ENCODE measurements around the gene PWWP2B.

Gene PWWP2B

DNA sequence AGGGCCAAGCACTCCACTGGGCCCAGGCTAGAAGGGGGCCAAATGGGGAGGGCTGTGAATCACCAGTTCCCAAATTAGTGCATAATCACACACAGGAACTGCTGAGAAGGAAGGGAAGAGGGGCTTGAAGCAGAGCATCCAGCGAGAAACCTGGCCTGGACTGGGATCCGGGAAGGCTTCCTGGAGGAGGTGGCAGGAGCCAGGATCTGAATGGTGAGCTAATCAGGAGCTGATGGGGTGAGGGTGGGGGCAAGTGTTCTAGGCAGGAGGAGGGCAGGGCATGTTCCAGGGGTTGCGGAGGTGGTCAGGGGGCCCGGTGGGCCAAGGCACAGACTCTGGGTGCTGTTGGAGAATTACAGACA lies 12.6 kb downstream of the PWWP2B start:
- no peaks in the 10 kb centered on the region for H3K27me3 ChIP-seq
- H3K27ac ChIP-seq: no peak overlapping the region
- H3K9me3 ChIP-seq: no peaks in the 10 kb centered on the region
- H3K4me3 ChIP-seq: no peak overlapping the region
- peaks cover 0 to 59% (median 14%) of the 10 kb centered on the region in 4 donors for H3K4me1 ChIP-seq
- no peak for DNase-seq
- intact Hi-C loops (cut with DNase I; ENCODE audit: low total_unique reads): no loop called here
- peaks cover 14 to 24% (median 24%) of the 10 kb centered on the region in 3 donors for H3K36me3 ChIP-seq
- no peak for TF ChIP-seq CTCF (IDR thresholded peaks at IDR 0.05)

DNA sequence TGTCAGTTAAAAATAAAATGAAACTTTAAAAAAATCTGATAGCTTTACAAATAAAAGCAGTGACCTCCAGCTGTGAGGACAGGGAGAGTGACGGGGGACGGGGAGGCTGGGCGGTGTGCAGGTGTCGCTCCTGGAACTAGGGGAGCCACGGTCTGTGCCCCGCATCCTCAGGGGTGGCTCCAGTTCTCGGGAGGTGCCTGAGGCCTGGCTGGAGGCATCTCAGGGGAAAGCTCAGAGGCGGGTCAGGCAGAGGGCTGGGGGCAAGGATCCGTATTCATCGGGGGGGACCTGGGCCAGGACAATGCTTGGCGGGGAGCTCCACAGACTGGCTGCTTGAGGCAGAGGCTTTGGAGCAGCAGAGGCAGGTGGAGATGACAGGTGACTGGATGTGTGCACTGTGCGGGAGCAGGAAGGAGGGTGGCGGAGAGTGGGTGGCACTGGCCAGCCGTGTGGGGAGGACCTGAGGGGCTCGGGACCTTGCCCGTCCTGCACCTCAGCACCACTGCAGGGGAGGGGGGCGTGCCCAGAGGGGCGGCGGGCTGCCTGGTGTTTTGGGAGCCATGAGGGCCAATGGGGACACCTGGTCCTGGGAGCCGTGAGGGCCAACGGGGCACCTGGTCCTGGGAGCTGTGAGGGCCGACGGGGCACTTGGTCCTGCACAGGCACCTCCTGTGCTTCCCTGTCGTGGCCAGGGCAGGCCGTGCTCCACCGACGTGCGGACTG lies 13.2 kb downstream of the PWWP2B start:
- Histone ChIP-seq H3K36me3 (peaks cover 10 to 19% (median 18%) of the 10 kb centered on the region in 3 donors), H3K4me3 (no peak overlapping the region), H3K9me3 (no peaks in the 10 kb centered on the region), H3K4me1 (peaks cover 0 to 59% (median 14%) of the 10 kb centered on the region in 4 donors), H3K27ac (no peak overlapping the region), H3K27me3 (no peaks in the 10 kb centered on the region)
- no peak for DNase-seq
- intact Hi-C loops (cut with DNase I; ENCODE audit: low total_unique reads): no loop called here
- no peak for TF ChIP-seq CTCF (IDR thresholded peaks at IDR 0.05)

GRCh38 chr10:132410779-132411532 lies 14.0 kb downstream of the PWWP2B start:
- peak overlapping the region in 1 of 2 donors; percentile 32 for H3K27ac ChIP-seq
- intact Hi-C loops (cut with DNase I; ENCODE audit: low total_unique reads): no loop called here
- H3K4me1 ChIP-seq: peaks cover 0 to 59% (median 14%) of the 10 kb centered on the region in 4 donors
- no peak for DNase-seq
- no peaks in the 10 kb centered on the region for H3K9me3 ChIP-seq
- no peak for TF ChIP-seq CTCF (IDR thresholded peaks at IDR 0.05)
- H3K27me3 ChIP-seq: no peaks in the 10 kb centered on the region
- no peak overlapping the region for H3K4me3 ChIP-seq
- H3K36me3 ChIP-seq: peaks cover 3 to 11% (median 11%) of the 10 kb centered on the region in 3 donors

GRCh38 chr10:132411561-132412253 lies 14.7 kb downstream of the PWWP2B start:
- no peak overlapping the region for H3K4me3 ChIP-seq
- no peak for DNase-seq

More at GRCh38 chr10:132411561-132412253, 14.7 kb downstream of the PWWP2B start:
- Histone ChIP-seq H3K9me3 (no peaks in the 10 kb centered on the region), H3K27ac (peak overlapping the region in 1 of 2 donors; percentile 32), H3K27me3 (no peaks in the 10 kb centered on the region), H3K36me3 (peaks cover 0 to 4% (median 4%) of the 10 kb centered on the region in 3 donors), H3K4me1 (peaks cover 0 to 59% (median 14%) of the 10 kb centered on the region in 4 donors)
- TF ChIP-seq CTCF (IDR thresholded peaks at IDR 0.05): no peak
- intact Hi-C loops (cut with DNase I; ENCODE audit: low total_unique reads): no loop called here
